HG02884 (cell line): ENCODE data around the gene COMMD3.
A peak's percentile ranks its signal among the peaks of the same experiment; 100 is the strongest.
"Not testable (repeated sequence)": the region's sequence is repeated elsewhere in the genome, so short reads cannot be mapped to it uniquely, and the experiment has no call there.

Experiments used
- ATAC-seq: cut with Tn5 transposase; IDR thresholded peaks from one replicate; pipeline ENCODE4 v1.9.1; 2021; ENCODE audit warnings: mild to moderate bottlenecking, moderate library complexity; ENCODE audit not compliant: unreplicated experiment

COMMD3 gene

DNA sequence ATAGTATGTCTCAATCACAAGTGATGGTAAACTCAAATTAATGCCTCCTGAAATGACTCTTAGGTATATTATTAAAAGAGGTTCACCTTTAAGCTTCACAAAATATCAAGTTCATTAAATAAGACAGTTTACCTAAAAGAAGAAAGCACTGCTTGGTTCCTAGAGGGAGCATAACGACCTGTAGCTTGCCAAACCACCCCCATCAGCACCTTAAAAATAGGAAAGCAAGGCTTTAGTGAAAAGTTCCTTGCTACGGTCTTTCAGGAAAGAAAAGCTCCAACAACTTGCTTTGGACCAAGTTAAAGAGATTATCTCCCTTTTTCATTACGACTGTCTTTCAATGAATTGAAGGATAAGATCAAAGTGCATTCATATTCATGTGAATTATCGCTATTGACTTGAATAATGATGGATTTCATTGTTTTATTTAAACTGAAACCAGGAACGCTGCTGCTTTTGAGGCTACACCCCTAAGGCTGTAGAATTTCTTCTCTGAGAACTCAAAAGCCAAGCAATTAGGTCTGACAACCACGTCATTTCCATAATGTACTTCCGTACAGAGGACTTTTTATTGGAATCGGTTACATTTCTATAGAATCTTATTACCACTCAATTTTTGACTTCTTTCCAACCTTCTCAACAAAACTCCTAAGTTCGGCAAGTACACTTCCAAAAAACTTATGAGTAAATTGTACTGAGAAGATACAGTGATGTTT lies 22.2 kb downstream of the COMMD3 start:
- ATAC-seq, result no peak

DNA sequence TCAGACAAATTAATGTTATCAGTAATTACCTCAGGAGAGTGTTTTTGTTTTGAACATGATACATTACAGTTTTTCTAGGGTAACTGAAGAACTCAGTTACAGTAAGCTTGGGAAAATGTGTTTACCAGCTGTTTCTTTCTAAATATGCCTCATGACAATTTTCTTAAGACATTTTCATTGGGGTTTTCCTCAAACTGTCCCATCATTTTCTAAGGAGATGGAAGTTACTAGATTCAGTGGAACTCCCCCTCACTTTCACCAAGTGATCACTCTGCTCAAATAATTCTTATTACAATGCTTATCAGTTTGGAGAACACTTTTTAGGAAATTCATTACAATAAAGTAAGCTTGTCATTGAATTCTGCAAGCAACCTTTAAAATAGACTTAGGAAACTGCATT lies 22.7 kb downstream of the COMMD3 start:
- ATAC-seq, result no peak

DNA sequence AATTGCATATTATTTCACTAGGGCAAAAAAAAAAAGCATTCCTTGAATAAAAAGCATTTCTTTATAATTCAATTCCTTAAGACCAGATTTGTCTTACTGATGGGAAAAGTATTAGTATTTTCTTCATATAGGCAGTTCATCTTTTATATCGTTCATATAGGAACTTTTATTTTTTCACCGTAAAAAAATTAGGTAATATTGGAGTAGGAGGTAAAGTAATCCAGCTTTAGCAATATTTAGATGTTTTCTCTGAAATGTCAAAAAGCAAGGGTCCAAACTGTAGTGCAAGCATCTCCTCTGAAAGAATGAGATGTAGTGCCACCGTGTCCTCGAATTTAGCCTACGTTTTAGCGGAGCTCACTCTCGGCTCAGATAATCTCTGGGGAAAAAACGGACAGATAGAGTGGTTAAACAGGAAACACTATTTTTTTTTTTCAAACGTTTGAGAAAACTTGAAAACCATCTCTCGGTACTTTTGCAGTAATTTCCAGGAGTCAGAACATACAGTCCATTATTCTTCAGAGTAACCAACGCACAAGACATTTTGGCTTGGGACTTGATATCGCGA lies 23.7 kb downstream of the COMMD3 start:
- ATAC-seq, result no peak

DNA sequence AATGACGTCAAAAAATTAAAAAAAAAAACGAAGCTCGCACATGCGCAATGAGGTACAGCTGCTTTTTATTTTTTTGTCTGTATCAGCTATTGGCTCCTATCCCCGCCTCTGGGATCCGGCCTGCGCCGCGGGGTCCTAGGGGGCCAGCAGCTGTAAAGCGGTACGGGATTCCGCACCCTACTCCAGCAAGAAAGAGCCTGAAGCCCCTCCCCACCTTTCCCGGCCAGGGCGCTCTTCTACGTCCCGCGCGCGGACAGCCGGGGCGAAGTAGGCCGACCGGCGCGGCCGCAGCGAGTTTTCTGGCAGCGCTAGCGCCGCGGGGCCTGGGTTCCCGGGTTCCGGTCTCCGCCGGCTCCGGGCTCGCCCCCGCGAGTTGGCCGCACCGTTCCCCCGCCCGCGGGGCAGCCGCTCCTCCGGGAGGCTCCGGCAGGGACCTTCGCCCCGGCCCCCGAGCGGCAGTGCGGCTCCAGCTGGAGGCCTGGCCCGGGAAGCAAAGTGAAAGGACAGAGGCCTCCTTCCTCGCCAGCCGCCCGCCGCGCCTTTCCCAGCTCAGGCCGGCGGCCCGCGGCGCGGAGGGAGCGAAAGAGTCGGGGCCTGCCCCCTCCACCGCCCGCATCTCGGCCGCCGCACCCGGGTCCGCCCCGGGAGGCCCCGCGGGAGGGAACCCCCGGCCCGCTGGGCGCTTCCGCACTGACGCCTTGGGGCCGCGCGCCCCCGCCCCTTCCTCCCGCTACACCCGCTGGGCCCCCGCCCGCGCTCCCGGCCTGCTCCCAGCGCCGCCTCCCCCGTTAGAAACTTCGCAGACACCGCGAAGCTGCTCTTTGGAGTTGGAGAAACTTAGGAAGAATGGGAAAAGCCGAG lies 24.4 kb downstream of the COMMD3 start:
- peak; percentile 44 for ATAC-seq

DNA sequence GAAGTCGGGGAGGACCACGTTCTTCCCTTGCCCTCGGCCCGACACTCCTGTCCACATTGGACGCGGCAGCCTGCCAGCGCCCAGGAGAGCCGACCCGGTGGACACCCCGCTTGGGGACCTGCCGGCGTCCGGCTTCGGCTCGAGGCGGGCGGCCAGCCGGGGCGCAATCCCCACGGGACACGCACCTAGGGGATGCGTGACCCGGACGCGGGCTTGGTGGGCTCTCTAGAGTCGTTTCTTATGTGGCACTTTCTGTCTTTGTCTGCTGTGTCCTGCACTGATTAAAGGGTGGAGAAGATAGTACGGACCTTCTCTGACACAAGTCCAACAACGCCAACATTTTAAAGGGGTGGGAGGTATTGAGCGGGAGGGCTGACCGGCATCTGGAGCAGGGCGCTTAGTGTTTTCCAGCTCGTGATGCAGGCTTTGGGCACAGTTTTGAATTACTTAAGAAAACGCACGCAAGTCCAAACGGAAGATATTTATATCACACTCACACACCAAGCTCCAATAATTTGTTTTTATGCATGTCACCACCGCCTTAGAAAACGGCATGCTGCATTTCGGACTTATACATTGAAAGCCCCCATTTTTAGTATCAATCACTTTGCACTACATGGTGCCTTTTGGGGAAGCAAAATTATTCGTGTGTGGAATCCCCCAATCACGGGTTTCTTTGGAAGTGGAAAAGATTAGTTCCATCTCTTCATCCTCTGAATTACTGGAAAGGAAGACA lies 25.2 kb downstream of the COMMD3 start:
- ATAC-seq, result no peak

DNA sequence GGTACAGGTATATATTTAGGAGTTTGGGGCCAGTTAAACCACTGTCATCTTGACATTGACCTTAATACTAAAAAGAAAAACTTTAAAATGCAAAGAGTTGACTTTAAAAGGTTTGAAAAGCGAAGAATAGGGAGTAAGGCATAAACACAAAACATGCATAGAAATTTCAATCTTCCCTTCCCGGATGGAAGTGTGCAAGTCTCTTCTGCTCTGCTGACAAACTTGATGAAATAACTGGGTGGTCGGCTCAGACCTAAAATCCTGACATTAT lies 25.7 kb downstream of the COMMD3 start:
- no peak for ATAC-seq

DNA sequence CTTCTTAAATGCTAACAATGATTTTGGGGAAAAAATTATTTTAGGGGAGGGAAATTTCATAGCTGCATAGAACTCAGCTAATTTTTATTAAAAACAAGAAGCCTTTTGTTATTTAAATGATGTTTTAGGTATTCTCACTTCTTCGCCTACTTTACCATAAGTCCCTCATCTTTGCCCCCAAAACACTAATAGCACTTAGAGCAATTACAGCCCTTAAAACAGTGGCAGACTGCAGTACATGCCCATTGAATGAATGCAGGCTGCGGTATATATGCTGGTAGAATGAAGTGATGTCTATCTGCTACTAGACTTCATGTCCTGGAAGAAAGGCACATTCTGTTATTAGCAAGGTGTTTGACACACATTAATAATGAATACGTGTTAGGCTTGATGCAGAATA lies 26.2 kb downstream of the COMMD3 start:
- no peak for ATAC-seq

DNA sequence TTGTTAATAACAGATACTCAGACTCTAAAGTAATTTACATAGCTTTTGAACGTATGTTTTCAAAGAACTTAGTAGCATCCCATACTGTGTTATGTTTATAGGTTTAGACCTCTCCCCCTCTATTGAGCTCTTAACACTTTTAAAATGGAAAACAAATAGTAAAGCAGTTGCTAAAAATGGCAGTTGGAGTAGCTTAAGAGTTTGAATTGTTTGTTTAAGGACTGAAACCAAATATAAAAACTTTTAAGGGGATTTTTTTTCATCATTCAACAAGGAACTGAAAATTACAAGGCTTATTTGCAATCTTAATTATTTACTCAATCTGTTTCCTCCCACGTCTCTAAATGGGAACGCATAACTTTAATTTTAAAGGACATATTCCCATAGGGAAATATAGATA lies 27.5 kb downstream of the COMMD3 start:
- no peak for ATAC-seq

DNA sequence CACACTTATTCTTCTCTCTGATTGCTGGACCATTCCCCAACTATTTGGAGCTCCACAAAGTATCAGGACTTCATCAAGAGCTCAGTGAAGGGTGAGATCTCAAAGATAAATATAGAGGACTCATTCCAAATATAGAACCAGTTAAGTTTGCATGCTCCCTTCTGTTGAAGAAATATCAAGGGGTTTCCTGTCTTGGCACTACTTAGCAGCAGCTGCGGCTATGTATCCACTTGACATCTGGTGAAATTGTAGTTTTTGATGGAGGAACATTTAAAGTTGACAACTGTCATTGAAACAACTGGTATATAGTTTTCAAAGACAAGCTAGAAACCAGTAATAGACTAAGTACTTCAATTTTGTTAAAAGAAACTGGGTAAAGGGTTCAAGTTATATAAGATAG lies 28.1 kb downstream of the COMMD3 start:
- no peak for ATAC-seq

DNA sequence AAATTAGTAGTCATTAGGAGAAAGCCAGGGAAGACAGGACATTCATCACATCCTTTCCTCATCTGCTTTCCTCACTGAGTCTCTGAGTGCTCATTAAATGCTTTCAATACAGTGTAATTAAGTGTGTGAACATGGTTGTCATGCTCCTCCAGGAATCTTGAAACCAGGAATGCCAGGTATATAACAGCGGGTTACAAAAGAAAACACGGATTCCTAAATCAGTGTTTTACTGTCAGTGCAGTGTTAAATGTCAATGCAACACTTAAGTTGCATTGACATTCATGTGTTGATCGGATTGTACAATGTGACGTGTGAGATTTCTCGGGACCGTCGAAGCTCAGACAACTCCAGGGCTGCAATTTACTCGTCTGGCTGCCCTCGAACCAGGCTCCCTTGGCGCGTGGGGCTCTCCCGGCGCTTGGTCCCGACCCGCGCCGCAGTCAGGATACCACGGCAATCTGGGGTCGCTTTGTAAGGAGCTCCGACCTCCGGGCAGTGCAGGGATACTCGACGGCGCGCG lies 28.7 kb downstream of the COMMD3 start:
- ATAC-seq, result no peak

DNA sequence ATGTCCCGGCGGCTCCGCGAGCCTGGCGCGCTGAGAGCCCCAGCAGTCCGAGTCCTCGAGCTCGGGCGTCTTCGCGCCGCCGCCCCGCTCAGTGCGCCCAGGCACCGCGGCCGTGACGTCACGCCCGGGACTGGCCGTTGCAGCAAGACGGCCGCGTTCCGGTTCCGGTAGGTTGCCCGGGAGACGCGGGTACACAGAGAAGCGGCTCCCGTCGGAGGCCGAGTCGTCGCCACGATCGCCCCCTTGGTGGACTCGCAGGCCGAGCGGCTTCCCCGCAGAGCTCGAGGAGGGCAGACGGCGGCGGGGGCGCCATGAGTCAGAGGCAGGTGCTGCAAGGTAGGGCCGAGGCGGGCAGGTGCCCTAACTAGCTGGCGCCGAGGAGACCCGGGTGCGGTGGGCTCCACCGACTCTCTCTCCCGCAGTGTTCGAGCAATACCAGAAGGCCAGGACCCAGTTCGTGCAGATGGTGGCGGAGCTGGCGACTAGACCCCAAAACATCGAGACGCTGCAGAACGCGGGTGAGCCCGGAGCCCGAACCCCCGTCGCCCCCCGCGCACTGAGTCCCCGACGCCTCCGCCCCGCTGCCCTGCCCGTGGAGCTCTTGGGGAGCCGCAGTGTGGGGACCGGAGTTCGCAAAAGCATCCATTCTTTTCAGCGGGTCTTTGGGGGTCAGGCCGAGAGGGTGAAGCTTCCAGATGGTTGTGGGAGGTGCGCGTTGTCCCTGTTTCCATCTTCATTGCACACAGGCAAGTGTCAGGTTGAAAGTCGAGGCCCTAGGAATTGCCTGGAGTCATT lies 29.3 kb downstream of the COMMD3 start, which contains the start of gene SPAG6:
Gene SPAG6, plus strand, starts transcription at position 196 of the 795 bp plus-strand sequence. Its CDS starts 116 bp downstream, at position 312.
- ATAC-seq, result no peak

DNA sequence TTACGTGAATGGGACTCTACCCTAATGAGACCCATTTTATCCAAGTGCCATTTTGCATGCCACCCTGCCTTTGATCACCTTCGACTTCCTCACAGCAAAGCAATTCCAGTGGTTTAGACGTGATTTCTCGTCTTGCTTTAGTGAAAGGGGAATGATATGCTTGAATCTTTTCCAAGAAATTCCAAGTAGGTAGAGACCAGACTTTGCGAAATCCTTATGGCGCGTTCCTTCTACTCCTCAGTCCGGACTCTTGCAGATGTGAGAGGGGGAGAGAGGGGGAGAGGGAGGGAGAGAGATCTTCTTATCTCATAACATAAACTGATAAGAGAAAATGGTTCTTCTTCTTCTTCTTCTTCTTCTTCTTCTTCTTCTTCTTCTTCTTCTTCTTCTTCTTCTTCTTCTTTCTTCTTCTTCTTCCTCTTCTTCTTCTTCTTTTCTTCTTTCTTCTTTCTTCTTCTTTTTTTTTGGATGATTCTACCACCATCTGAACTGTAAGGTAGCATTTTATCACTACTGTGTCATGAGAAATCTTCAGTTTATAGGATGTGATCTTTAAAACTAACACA lies 30.0 kb downstream of the COMMD3 start:
- no peak for ATAC-seq

DNA sequence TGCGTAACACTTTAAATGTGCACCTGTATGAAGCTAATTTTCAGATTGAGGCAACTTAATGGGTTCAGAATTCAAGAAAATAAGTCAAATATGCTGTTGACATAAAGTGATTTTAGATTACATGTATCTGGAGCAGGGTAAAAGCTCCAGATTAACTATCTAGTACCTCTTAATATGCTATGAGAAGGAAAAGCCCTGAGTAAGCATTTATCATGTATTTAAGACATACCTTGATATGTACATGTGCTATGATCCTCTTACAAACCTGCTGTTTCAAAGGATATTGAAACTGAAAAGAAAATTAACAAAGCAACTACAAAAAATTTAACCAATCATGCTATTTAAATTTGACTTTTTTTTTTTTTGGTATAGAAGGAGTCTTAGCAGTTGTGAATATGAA lies 33.6 kb downstream of the COMMD3 start:
- no peak for ATAC-seq

DNA sequence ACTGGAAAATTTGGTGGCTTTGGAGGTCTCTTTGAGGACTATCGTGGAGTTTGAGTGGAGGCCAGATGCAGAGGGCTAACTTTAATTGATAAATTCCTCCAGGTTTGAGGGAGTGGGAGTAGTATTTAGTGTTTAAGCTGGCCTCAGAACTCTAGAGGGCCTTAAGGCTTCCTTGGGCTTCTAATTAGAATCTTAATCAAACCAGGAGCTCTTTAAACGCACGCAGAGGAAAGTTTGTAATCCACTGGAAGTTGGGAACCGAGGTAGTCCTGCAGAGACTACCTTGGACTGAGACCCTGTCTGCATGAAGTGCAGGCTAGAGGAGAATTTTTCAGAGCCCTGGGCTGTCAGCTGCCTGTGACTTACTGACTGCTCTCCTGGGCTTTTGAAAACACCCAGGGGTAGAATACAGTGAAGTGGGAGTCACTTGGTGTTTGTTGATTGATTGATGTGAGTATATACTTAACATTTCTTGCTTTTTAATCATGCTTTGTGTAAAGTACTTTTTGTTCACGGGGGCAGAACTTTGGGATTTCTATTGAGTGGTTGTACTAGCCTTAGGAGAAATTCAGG lies 35.0 kb downstream of the COMMD3 start:
- ATAC-seq, result no peak

DNA sequence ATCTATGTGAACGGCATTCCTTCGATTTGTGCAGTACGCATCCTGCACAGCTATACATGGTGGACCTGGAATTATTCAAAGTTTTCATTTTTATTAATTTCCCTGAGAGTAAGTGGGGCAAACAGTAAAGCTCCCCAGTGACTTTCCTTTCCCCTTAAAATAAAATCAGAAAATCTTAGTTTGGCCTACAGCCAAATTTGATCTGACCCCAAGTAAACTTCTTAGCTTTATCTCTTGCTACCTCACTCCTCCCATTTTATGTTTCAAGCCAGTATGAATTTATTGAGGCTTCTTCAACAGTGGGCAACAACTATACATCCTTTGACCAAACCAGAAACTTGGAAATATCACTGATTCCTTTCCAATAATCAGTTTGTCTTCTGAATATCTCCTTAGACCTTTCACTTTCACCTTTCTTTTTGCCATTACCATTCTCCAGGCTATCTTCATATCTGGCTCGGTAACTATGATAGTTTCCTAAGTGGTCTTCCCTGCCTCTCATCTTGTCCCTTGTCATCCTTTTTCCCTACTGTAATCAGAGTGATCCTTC lies 40.2 kb downstream of the COMMD3 start:
- ATAC-seq, result no peak

DNA sequence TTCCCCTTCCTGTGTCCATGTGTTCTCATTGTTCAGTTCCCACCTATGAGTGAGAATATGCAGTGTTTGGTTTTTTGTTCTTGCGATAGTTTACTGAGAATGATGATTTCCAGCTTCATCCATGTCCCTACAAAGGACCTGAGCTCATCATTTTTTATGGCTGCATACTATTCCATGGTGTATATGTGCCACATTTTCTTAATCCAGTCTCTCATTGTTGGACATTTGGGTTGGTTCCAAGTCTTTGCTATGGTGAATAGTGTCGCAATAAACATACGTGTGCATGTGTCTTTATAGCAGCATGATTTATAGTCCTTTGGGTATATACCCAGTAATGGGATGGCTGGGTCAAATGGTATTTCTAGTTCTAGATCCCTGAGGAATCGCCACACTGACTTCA lies 41.6 kb downstream of the COMMD3 start:
- not testable (repeated sequence) for ATAC-seq

DNA sequence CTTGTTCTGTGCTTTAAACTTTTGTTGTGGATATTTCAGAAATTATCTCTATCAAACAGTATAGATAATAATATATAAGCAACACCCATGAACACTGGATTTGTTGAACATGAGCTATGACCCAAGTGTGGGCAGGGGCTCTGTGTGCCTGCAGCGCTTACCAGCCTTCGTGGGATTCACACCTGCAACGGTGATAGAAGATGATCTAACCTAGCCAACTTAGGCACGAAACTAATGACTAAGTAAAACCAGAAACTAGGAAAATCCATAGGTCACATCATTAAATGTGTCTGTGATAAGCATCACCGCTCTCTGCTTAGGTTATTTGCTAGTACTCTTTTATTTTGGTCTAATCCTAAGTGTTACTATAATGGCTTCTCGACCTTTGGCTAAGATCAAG lies 47.1 kb downstream of the COMMD3 start:
- no peak for ATAC-seq

DNA sequence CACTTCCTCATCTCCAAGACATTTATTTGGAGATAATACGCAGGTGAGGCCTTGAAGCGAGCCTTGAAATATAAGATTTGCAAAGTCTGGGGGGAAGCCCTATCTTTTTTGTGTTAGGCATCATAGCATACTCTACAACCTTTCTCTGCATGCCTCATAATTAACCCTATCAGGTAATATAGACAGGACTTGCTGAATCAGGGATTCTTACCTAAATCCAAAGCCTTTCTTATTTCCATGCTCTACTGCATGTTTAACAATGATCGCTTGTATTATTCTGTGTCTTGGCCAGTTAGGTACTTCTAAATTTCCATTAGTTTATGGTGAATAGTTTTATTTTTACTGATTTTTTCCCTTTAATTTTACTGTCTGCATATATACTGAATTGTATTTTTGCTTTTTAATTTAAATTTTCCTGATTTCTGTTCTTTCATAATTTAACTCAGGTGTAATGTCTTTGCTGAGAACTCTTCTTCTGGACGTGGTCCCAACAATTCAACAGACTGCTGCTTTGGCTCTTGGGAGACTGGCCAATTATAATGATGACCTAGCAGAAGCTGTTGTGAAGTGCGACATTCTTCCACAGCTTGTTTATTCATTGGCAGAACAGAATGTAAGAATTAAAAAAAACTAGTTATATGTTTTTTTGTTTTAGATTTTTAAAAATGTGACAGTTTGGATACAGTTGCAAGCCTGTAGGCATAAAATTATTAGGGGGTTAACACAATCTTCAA lies 48.4 kb downstream of the COMMD3 start:
- no peak for ATAC-seq

DNA sequence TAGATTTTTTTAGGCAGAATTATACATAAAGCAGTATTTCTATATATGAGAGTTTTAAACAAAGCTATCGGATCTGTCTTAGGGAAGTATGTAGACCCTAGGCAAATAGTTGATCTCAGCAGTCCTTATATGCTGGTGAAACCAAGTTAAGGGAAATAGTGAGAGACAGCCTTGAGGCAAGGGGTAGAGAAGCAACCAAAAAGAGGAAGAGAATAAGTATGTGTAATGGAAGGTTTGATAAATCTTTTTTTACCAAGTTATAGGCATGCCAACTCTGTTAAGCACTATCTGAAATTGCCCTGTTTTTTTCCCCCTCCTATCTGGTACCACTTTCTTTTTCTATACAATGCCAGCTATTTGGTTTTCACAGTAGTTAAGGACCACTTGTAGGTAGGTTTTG lies 49.0 kb downstream of the COMMD3 start:
- ATAC-seq, result peak; percentile 45
